GM18861 (cell line): Measurements from ENCODE around the gene GTF3C4.
A peak's percentile ranks its signal among the peaks of the same experiment; 100 is the strongest.

Experiments used
- ATAC-seq: cut with Tn5 transposase; IDR thresholded peaks from one replicate; pipeline ENCODE4 v1.9.1; 2021; ENCODE audit not compliant: unreplicated experiment

The GTF3C4 gene

GRCh38 chr9:132670457-132671391, at the start of gene GTF3C4:
Gene GTF3C4, plus strand, starts transcription at chr9:132670464. Its CDS starts 135 bp downstream, at chr9:132670599.
- ATAC-seq = peak; percentile 41

GRCh38 chr9:132622159-132622558, 48.1 kb upstream of the GTF3C4 start:
- no peak for ATAC-seq

- no peak for ATAC-seq
Observed at GRCh38 chr9:132626285-132626684, 44.0 kb upstream of the GTF3C4 start.

- no peak for ATAC-seq
Observed at GRCh38 chr9:132627106-132627505, 43.2 kb upstream of the GTF3C4 start.

GRCh38 chr9:132627594-132627993, 42.7 kb upstream of the GTF3C4 start:
- no peak for ATAC-seq

- ATAC-seq = no peak
Observed at GRCh38 chr9:132628746-132629145, 41.5 kb upstream of the GTF3C4 start.

GRCh38 chr9:132630116-132630515, 40.1 kb upstream of the GTF3C4 start:
- no peak for ATAC-seq

- ATAC-seq = no peak
Observed at GRCh38 chr9:132630811-132631210, 39.5 kb upstream of the GTF3C4 start.

- no peak for ATAC-seq
Observed at GRCh38 chr9:132631280-132631679, 39.0 kb upstream of the GTF3C4 start.

- no peak for ATAC-seq
Observed at GRCh38 chr9:132631685-132632084, 38.6 kb upstream of the GTF3C4 start.

- ATAC-seq = no peak
Observed at GRCh38 chr9:132632413-132633129, 37.7 kb upstream of the GTF3C4 start.

GRCh38 chr9:132634327-132634726, 35.9 kb upstream of the GTF3C4 start:
- no peak for ATAC-seq

- ATAC-seq = no peak
Observed at GRCh38 chr9:132637351-132637750, 32.9 kb upstream of the GTF3C4 start.

GRCh38 chr9:132637801-132638200, 32.5 kb upstream of the GTF3C4 start:
- no peak for ATAC-seq

GRCh38 chr9:132638240-132638639, 32.0 kb upstream of the GTF3C4 start:
- no peak for ATAC-seq

- no peak for ATAC-seq
Observed at GRCh38 chr9:132639322-132639721, 30.9 kb upstream of the GTF3C4 start.

GRCh38 chr9:132641216-132641615, 29.0 kb upstream of the GTF3C4 start:
- ATAC-seq = no peak

GRCh38 chr9:132644251-132644650, 26.0 kb upstream of the GTF3C4 start:
- ATAC-seq = no peak

GRCh38 chr9:132645306-132645705, 25.0 kb upstream of the GTF3C4 start:
- no peak for ATAC-seq

GRCh38 chr9:132645711-132646110, 24.6 kb upstream of the GTF3C4 start:
- no peak for ATAC-seq

GRCh38 chr9:132646726-132647125, 23.5 kb upstream of the GTF3C4 start:
- no peak for ATAC-seq

GRCh38 chr9:132647355-132647754, 22.9 kb upstream of the GTF3C4 start:
- ATAC-seq = no peak
